SH-SY5Y (cell line): ENCODE results near the gene ADAMTS2.

Experiments
- GATA2 ChIP-seq: IDR thresholded peaks from 2 replicates; pipeline ENCODE4 v1.6.1; 2011; ENCODE audit warnings: mild to moderate bottlenecking, low read depth, low read length
- GATA3 ChIP-seq: IDR thresholded peaks from 2 replicates; pipeline ENCODE4 v1.6.1; 2011; ENCODE audit warnings: low read depth, mild to moderate bottlenecking, low read length, moderate library complexity

GRCh38 chr5:179217956-179218942, 127.0 kb downstream of the ADAMTS2 start:
- TF ChIP-seq GATA2 (no peak), GATA3 (no peak)
